GM21381 (cell line): ENCODE data around the gene AIDA.
"Not testable (repeated sequence)": the region's sequence is repeated elsewhere in the genome, so short reads cannot be mapped to it uniquely, and the experiment has no call there.

Experiments used
- ATAC-seq: cut with Tn5 transposase; IDR thresholded peaks from one replicate; pipeline ENCODE4 v1.9.1; 2021; ENCODE audit warnings: mild to moderate bottlenecking, moderate library complexity; ENCODE audit not compliant: unreplicated experiment

Gene AIDA

GRCh38 chr1:222712253-222713090 is at the start of gene AIDA, which contains the start of gene BROX:
Gene AIDA, minus strand, starts transcription at chr1:222712491. Its CDS starts 174 bp downstream, at chr1:222712317.
Gene BROX, plus strand, starts transcription at chr1:222712564. Its CDS starts 3,136 bp downstream, at chr1:222715700.
- ATAC-seq: peak; percentile 80

GRCh38 chr1:222761083-222761482 is 48.8 kb upstream of the AIDA start:
- no peak for ATAC-seq

- no peak for ATAC-seq
Measured at GRCh38 chr1:222759451-222760035, 47.3 kb upstream of the AIDA start.

GRCh38 chr1:222757646-222758268 is 45.5 kb upstream of the AIDA start:
- no peak for ATAC-seq

GRCh38 chr1:222754366-222755139 is 42.3 kb upstream of the AIDA start:
- ATAC-seq: no peak

- ATAC-seq: no peak
Measured at GRCh38 chr1:222751255-222751654, 39.0 kb upstream of the AIDA start.

GRCh38 chr1:222750651-222751050 is 38.4 kb upstream of the AIDA start:
- ATAC-seq: peak; percentile 91

- ATAC-seq: no peak
Measured at GRCh38 chr1:222749927-222750326, 37.6 kb upstream of the AIDA start.

- ATAC-seq: not testable (repeated sequence)
Measured at GRCh38 chr1:222741630-222742457, 29.6 kb upstream of the AIDA start.

- no peak for ATAC-seq
Measured at GRCh38 chr1:222739929-222740328, 27.6 kb upstream of the AIDA start.

GRCh38 chr1:222739465-222739864 is 27.2 kb upstream of the AIDA start:
- ATAC-seq: no peak

GRCh38 chr1:222736972-222737371 is 24.7 kb upstream of the AIDA start, which contains the start of gene FAM177B:
Gene FAM177B, plus strand, starts transcription at chr1:222737202. Its CDS starts 9,344 bp downstream, at chr1:222746546.
- ATAC-seq: no peak

GRCh38 chr1:222736470-222736869 is 24.2 kb upstream of the AIDA start:
- ATAC-seq: no peak

- no peak for ATAC-seq
Measured at GRCh38 chr1:222734740-222735139, 22.4 kb upstream of the AIDA start.

- peak; percentile 98 for ATAC-seq
Measured at GRCh38 chr1:222732216-222733159, 20.2 kb upstream of the AIDA start.

GRCh38 chr1:222730866-222731265 is 18.6 kb upstream of the AIDA start:
- no peak for ATAC-seq

- ATAC-seq: no peak
Measured at GRCh38 chr1:222728746-222729145, 16.5 kb upstream of the AIDA start.

GRCh38 chr1:222716393-222716792 is 4.1 kb upstream of the AIDA start:
- no peak for ATAC-seq
